ENCODE measurements around the gene SKIL.

Gene SKIL

DNA sequence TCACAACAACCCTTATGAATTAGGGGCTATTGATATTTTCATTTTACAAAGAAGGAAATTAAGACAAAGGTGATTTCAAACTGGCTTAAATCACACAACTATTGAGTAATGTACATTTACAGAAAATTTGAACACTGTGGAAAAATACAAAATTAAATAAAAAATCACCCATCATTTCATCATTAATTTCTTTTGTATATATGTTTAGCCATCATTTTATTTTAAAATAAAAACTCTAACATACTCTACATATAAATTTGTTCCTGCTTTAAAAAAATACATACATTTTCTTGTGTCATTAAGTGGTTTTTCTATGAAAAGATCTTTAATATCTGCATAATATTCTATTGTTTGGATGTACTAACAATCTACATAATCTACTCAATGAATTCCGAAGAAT, 81.3 kb downstream of the SKIL start:
- DNase-seq (ENCODE audit: low spot score) (no peak), ATAC-seq (ENCODE audit: low read depth) (no peak)
- H3K9me3 ChIP-seq (ENCODE audit: severe bottlenecking), result no peaks in the 10 kb centered on the region

DNA sequence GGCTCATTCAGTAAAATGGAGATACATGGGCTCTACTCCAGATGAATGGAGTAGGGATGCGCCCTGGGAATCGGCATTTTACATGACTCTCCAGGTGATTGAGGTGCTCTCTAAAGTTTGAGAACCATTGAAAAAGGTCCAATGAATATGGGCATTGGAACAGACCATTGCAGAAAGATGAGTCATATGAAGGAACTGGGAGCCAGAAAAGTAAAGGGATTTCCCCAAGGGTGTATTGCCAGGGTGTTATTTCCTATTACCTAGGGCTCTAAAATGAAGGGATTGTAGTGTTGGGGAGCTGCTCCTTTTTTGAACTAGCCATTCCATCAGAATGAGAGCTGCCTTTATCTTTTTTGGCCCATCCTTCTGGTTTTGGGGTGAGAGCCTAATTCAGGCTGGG, 82.8 kb downstream of the SKIL start:
- no peaks in the 10 kb centered on the region for H3K27me3 ChIP-seq (ENCODE audit: insufficient read depth, poor library complexity, severe bottlenecking)
- TF ChIP-seq, protein P1, sequence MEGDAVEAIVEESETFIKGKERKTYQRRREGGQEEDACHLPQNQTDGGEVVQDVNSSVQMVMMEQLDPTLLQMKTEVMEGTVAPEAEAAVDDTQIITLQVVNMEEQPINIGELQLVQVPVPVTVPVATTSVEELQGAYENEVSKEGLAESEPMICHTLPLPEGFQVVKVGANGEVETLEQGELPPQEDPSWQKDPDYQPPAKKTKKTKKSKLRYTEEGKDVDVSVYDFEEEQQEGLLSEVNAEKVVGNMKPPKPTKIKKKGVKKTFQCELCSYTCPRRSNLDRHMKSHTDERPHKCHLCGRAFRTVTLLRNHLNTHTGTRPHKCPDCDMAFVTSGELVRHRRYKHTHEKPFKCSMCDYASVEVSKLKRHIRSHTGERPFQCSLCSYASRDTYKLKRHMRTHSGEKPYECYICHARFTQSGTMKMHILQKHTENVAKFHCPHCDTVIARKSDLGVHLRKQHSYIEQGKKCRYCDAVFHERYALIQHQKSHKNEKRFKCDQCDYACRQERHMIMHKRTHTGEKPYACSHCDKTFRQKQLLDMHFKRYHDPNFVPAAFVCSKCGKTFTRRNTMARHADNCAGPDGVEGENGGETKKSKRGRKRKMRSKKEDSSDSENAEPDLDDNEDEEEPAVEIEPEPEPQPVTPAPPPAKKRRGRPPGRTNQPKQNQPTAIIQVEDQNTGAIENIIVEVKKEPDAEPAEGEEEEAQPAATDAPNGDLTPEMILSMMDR (IDR thresholded peaks at IDR 0.05; ENCODE audit: poor library complexity, severe bottlenecking), result no peak
- ATAC-seq (ENCODE audit: low read depth) (peak; percentile 71; the same call in 2 of the 3 replicates), DNase-seq (ENCODE audit: low spot score) (no peak)
- H3K27ac ChIP-seq (ENCODE audit: poor library complexity, severe bottlenecking), result no peak overlapping the region
- no peaks in the 10 kb centered on the region for H3K4me1 ChIP-seq (ENCODE audit: insufficient read depth, poor library complexity, severe bottlenecking)
- H3K36me3 ChIP-seq (ENCODE audit: low read depth), result no peaks in the 10 kb centered on the region
- H3K4me3 ChIP-seq (ENCODE audit: severe bottlenecking), result no peak overlapping the region
- no peaks in the 10 kb centered on the region for H3K9me3 ChIP-seq (ENCODE audit: severe bottlenecking)

More for the DNA sequence above, 81.3 kb downstream of the SKIL start:
- Histone ChIP-seq H3K36me3 (ENCODE audit: low read depth) (no peaks in the 10 kb centered on the region), H3K27me3 (ENCODE audit: insufficient read depth, poor library complexity, severe bottlenecking) (no peaks in the 10 kb centered on the region), H3K27ac (ENCODE audit: poor library complexity, severe bottlenecking) (no peak overlapping the region), H3K4me1 (ENCODE audit: insufficient read depth, poor library complexity, severe bottlenecking) (no peaks in the 10 kb centered on the region), H3K4me3 (ENCODE audit: severe bottlenecking) (no peak overlapping the region)
- TF ChIP-seq, protein P1 (IDR thresholded peaks at IDR 0.05; ENCODE audit: poor library complexity, severe bottlenecking), result no peak

DNA sequence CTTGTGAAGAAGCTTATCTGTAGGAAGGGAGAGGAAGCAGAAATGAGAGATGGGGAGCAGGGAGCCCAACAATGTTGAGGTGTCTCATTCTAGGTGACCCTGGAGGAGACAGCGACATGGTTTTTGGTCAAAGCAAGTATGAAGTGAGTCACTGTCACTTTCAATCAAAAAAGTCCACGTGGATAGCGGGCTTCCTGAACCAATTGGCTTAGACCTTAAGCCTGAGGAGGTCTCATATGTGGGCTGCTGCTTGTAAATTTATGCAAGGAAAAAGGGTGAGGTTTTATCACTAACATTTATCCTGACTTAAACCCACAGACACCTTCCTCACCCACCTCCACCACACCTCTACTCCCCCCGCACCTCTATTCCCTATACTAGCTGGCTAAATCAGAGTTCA, 83.9 kb downstream of the SKIL start:
- Histone ChIP-seq H3K9me3 (ENCODE audit: severe bottlenecking) (no peaks in the 10 kb centered on the region), H3K27me3 (ENCODE audit: insufficient read depth, poor library complexity, severe bottlenecking) (no peaks in the 10 kb centered on the region), H3K4me3 (ENCODE audit: severe bottlenecking) (no peak overlapping the region), H3K36me3 (ENCODE audit: low read depth) (no peaks in the 10 kb centered on the region), H3K27ac (ENCODE audit: poor library complexity, severe bottlenecking) (no peak overlapping the region), H3K4me1 (ENCODE audit: insufficient read depth, poor library complexity, severe bottlenecking) (no peaks in the 10 kb centered on the region)
- no peak for ATAC-seq (ENCODE audit: low read depth)
- DNase-seq (ENCODE audit: low spot score), result no peak
- TF ChIP-seq, protein P1 (IDR thresholded peaks at IDR 0.05; ENCODE audit: poor library complexity, severe bottlenecking), result no peak

DNA sequence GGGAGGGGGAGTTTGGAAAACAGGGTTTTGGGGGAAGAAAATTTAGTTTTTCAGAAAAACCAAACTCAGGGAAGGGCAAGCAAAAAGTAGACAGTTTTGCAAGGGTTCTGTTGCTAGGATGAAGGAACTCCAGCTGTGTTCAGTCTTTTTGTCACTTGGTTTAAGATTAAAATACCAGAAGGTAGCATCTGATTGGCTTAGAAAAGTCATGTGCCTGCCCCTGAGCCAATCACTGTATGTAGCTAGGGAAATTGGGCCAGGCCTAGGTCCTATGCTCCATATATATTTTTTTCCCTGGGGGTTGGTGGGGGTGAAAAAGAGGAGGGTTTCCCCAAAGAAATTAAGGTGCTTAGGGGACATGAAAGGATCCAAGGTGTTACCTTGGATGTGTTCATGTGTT, 85.4 kb downstream of the SKIL start:
- H3K4me1 ChIP-seq (ENCODE audit: insufficient read depth, poor library complexity, severe bottlenecking), result no peaks in the 10 kb centered on the region
- H3K36me3 ChIP-seq (ENCODE audit: low read depth), result no peaks in the 10 kb centered on the region
- TF ChIP-seq, protein P1 (IDR thresholded peaks at IDR 0.05; ENCODE audit: poor library complexity, severe bottlenecking), result no peak
- no peaks in the 10 kb centered on the region for H3K27me3 ChIP-seq (ENCODE audit: insufficient read depth, poor library complexity, severe bottlenecking)
- H3K9me3 ChIP-seq (ENCODE audit: severe bottlenecking), result no peaks in the 10 kb centered on the region
- no peak overlapping the region for H3K4me3 ChIP-seq (ENCODE audit: severe bottlenecking)
- DNase-seq (ENCODE audit: low spot score) (no peak), ATAC-seq (ENCODE audit: low read depth) (no peak)
- H3K27ac ChIP-seq (ENCODE audit: poor library complexity, severe bottlenecking), result no peak overlapping the region

DNA sequence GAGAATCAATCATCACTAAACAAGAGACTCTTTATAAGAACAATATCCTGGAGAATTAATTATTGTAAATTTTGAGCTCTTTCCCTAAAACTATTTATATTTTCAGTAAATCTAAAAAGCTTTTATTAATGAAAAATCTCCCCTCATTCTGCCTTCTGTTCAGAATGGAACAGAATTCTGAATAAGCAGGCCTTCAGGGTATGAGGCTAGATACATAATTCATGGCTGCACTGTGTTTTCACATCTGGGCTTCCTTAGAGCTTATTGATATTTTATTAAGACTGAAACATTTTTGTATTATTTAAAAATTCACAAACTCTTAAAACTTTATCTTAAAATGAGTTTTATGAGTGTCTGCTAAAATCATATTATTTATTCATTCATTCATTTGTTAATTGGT, 85.9 kb downstream of the SKIL start:
- no peak for ATAC-seq (ENCODE audit: low read depth)
- TF ChIP-seq, protein P1 (IDR thresholded peaks at IDR 0.05; ENCODE audit: poor library complexity, severe bottlenecking), result no peak

More for the DNA sequence above, 85.9 kb downstream of the SKIL start:
- Histone ChIP-seq H3K36me3 (ENCODE audit: low read depth) (no peaks in the 10 kb centered on the region), H3K9me3 (ENCODE audit: severe bottlenecking) (no peaks in the 10 kb centered on the region), H3K27ac (ENCODE audit: poor library complexity, severe bottlenecking) (no peak overlapping the region), H3K4me3 (ENCODE audit: severe bottlenecking) (no peak overlapping the region), H3K4me1 (ENCODE audit: insufficient read depth, poor library complexity, severe bottlenecking) (no peaks in the 10 kb centered on the region), H3K27me3 (ENCODE audit: insufficient read depth, poor library complexity, severe bottlenecking) (no peaks in the 10 kb centered on the region)
- no peak for DNase-seq (ENCODE audit: low spot score)

Measured in RWPE2 (cell line).